GM19438 (cell line): ENCODE data around the gene NPW.

ENCODE experiments used
- ATAC-seq: cut with Tn5 transposase; IDR thresholded peaks from one replicate; pipeline ENCODE4 v1.9.1; 2021; ENCODE audit warnings: low read depth; ENCODE audit not compliant: unreplicated experiment

NPW gene

GRCh38 chr16:2045965-2046892 is 26.6 kb downstream of the NPW start:
- ATAC-seq: no peak

GRCh38 chr16:2046893-2047329 is 27.3 kb downstream of the NPW start:
- no peak for ATAC-seq

DNA sequence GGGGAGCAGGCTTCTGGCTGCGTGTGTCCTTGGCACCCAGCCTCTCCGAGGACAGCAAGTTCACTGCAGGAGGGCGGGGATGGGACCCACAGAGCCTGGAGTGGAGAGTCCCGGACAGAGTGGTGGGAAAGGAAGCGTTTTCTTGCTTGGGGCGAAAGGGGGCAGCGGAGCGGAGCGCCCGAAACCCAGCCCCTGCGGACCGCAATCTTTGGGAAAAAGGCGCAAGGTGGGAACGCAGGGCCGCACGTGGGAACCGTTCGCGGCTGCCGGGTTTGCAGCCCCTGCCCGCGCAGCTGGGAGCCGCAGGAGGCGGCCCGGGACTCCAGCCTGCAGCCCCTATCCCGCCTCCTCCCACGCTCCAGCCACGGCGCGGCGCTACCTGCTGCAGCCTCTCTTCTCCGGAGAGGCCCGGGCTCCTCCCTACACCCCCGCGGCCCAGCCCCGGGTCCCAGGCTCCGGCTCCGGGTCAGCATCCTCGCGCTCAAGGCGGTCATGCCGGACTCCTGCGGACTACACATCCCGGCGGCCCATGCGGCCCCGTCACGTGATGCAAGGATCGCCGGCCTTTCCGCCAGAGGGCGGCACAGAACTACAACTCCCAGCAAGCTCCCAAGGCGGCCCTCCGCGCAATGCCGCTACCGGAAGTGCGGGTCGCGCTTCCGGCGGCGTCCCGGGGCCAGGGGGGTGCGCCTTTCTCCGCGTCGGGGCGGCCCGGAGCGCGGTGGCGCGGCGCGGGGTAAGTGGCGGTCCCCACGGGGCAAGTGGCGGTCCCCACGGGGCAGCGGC is 27.9 kb downstream of the NPW start, which contains the start of the genes NTHL1 and TSC2:
TSS of gene NTHL1 (minus strand) at position 505 of the 786 bp plus-strand sequence. CDS start at position 494, 11 bp downstream.
TSS of gene TSC2 (plus strand) at position 656 of the 786 bp plus-strand sequence. CDS start 631 bp downstream, outside the sequence.
- ATAC-seq: peak; percentile 89

DNA sequence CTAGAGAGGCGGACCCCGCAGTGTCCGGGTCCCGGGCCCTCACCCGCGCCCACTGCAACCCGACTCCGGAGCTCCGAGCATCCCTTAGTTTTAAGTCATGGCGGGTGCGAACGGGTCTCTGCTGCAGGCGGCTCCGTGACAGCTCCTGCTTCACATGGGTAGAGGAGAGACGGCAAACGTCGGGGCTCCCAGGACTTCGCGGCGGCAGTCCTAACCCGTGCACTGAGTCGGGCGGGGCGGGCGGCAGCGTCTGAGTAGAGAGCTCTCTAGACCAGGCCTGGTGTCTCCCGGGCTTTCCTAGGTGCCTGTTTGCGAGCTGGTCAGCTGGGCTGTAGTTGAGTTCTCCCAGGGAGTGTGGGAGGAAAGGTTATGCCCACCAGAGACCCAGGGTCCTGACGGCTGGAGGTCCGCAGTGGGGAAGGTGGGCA is 28.5 kb downstream of the NPW start:
- peak; percentile 11 for ATAC-seq

- no peak for ATAC-seq
Observed at GRCh38 chr16:2053211-2053610, 33.6 kb downstream of the NPW start.

DNA sequence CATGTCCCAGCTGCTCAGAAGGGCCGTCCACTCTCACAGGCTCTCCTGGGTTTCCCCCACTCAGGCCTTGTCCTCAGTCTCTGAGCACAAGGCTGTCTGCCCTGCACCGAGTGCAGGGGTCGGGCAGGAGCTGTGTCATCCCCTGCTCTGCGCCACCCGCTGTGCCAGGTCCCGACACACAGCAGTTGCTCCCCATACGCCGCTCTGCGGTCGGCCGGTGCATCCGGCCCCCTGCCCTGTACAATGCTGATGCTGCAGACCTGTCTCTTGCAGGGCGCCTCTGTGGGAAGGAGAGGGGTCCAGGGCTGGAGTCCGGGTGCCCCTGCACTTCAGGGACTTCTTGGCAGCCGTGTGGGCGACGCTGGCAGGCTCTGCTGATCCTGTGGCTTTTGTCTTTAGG is 34.3 kb downstream of the NPW start:
- ATAC-seq: no peak

- ATAC-seq: no peak
Observed at GRCh38 chr16:2054543-2055245, 35.1 kb downstream of the NPW start.

DNA sequence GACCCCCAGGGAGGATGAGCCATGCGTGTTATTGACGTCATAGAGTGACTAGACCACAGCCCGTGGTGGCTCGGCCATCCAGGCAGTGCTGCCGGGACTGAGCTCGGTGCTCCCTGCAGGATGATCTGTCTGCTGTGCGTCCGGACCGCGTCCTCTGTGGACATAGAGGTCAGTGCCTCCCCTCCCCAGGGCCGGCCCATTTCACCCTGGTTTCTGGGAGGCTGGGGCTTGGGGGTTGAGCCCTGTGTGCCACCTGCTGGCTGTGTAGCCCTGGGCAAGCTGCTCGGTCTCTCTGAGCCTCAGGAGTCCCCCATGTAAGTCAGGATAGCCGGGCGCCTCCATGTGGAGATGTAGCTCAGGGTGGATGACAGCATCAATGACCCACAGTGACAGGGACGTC is 36.5 kb downstream of the NPW start:
- ATAC-seq: no peak

DNA sequence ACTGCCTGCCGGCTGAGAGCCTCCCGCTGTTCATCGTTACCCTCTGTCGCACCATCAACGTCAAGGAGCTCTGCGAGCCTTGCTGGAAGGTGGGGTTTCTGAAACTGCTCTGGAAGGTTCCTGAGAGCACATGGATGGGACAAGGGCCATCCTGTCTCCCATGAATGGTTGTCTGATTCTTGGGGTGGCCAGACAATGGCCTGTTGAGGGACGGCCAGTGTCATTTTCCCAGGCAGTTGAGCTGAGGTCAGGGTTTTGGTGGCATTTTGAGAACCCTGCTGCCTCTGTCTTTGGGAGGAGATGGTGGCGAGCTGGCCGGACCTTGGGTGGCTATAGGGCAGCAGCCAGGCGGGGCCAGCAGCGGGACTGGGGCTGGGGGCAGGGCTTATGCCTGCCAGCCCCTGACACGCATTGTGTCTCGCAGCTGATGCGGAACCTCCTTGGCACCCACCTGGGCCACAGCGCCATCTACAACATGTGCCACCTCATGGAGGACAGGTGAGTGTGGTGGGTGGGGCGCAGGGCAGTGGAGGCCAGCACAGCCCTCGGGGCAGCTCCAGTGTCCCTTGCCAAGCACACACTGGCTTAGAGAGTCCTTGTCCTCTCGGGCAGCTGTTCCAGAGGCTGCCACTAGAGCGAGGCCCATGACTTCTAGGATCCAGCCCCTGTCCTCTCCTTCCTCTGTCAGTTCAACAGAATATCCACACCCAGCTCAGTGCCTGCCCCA is 37.3 kb downstream of the NPW start:
- ATAC-seq: no peak

DNA sequence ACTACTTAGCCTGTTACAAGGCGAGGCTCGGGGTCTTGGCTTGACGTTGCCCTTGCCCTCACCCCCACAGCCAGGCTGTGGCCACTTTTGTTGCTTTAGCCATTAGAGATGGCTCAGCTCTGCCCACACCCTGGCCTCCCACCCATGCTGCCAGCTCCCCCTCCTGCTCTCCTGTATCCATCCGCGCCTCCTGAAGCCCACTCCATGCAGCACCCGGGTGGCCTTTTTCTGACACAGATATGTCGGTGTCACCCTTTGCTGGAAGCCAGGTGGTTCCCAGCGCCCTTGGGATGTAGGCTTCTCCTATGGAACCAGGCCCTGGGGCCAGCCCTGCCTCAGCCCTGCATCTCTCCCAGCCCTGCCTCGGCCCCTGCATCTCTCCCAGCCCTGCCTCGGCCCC is 37.9 kb downstream of the NPW start:
- ATAC-seq: no peak

- ATAC-seq: no peak
Observed at GRCh38 chr16:2058420-2058819, 38.8 kb downstream of the NPW start.

DNA sequence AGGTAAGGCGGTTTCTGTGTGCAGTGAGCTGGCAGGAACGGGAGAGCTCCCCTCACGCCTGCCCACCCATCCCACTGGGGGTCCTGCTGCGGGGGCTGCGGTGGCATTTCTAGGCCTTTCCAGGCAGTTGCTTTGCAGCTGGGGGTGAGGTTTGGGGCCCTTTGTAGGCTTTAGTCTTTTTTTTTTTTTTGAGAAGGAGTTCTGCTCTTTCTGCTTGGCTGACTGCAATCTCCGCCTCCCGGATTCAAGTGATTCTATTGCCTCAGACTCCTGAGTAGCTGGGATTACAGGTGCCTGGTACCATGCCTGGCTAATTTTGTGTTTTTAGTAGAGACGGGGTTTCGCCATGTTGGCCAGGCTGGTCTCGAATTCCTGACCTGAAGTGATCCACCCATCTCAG is 39.3 kb downstream of the NPW start:
- ATAC-seq: no peak

DNA sequence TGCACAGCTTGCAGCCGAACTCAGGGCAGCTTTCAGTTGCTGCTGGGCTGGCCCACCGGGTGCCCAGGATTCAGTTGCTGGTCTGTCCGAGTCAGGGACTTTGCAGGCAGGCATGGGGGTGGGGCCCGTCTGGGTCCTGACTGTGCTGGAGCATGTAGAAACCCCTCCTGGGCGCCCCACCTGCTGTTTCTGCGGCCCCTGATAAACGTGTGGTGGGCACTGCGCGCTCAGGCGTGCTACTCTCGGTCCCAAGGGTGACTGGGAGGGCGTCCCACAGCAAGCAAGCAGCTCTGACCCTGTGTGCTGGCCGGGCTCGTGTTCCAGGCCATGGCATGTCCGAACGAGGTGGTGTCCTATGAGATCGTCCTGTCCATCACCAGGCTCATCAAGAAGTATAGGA is 40.8 kb downstream of the NPW start:
- ATAC-seq: no peak

- ATAC-seq: no peak
Observed at GRCh38 chr16:2061023-2061422, 41.4 kb downstream of the NPW start.

DNA sequence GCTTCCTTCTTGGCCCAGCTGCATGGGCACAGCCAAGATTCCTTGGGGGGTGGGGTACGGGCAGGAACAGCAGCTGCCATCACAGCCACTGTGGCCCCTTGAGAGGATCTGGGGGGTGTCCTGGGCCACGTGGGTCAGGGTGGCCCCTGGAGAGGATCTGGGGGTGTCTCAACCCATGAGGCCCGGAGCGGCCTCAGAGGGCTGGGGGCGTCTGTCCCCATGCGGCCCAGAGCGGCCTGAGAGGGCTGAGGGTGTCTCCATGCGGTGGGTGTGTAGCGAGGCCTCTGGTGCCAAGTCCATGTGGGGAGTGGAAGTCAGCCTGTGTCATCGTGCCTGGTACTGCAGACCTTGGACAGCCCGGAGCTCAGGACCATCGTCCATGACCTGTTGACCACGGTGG is 41.9 kb downstream of the NPW start:
- ATAC-seq: no peak

DNA sequence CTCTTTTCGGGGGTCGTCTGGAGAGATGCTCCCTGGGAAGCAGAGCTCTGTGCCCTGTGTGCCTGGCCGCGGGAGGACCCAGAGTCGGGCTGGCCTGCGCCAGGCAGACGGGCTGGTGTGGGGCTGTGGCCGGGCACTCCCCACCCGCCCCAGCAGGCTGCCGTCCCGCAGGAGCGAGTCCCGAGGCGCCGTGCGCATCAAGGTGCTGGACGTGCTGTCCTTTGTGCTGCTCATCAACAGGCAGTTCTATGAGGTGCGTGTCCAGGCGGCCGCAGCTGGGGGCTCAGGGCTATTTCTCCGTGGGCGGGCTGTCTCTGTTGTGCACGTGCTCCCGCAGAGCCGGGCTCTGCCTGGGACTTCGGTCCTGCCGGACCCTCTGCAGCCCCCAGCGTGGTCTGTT is 43.2 kb downstream of the NPW start:
- ATAC-seq: no peak

DNA sequence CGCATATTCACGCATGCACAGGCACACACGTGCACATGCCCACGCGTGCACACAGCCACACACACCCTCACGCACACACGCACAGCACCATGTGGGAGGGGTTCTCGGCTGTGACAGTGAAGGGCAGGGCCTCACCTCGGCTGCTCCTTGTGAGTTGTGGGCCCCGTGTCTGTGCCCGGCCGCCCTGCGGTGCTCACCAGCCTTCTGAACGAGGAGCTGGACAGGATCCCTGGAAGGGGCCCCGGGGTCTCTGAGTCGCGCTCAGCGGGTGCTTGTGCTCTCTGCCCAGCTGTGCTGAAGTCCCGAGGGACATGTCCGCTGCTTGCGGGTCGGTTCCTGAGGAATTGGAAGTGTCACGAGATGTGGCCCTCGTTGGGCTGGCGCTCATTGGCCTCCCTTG is 44.3 kb downstream of the NPW start:
- ATAC-seq: no peak

DNA sequence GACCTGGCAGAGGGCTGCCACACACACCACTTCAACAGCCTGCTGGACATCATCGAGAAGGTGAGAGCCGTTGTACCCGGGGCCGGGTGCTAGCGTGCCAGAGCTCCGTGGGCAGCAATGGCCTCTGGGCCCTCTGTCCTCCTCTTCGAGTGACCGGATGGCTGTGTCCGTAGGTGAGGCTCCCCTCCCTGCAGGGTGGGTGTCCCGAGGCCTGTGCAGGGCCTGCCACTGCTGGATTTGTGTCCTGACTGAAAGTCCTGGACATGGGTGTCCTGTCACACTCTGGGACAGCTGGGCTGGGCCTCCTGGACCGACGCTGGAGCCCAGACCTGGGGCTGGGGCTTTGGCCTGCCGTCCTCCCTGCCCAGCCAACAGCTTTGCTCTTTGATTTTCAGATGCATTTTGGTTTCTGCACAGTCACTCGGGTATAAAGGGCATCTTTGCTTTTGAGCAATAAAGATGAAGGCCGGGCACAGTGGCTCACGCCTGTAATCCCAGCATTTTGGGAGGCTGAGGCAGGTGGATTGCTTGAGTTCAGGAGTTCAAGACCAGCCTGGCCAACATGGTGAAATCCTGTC is 44.9 kb downstream of the NPW start:
- ATAC-seq: no peak

DNA sequence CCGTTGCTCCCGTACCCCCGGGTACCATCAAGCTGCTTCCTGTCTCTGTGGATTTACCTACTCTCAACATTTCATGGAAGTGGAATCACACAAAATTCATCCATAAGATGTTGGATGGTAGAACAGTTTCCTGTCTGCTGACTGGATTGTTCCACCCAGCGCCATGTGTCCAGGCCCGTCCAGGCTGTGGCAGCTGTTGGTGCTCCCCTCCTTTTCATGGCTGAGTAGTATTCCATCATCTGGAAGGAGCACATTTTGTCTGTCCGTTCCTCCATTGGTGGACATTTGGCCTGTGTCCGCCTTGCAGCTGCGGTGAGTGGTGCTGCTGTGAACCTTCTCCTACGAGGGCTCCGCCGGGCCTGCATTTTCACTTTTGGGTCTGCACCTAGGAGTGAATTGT is 46.6 kb downstream of the NPW start:
- ATAC-seq: no peak
